ENCODE results near the gene SIDT2. TPM values are rescaled to one million over a fixed set of nuclear protein-coding genes. Genes with fewer than 3 reads are reported as not detected.

The SIDT2 gene
- total RNA-seq, 1 donor from 2014 or later = 3.2 TPM

- H3K4me3 ChIP-seq (ENCODE audit: low read depth, low read length) = peak within 1 kb of the TSS; percentile 58
- peak; percentile 84 for DNase-seq (ENCODE audit: low read depth)
- FAIRE-seq = no peak
- TF ChIP-seq CTCF (IDR thresholded peaks at IDR 0.05; ENCODE audit: insufficient read depth, low read length, severe bottlenecking) = no peak
- H3K27me3 ChIP-seq (ENCODE audit: control insufficient read depth, insufficient read depth, low read length) = no peaks in the 10 kb centered on the region
- peaks cover 8% of the 10 kb centered on the region for H3K36me3 ChIP-seq (ENCODE audit: control insufficient read depth, insufficient read depth, low read length)
Observed at GRCh38 chr11:117143871-117144476, 34.6 kb upstream of the SIDT2 start, which contains the start of gene PAFAH1B2. Gene PAFAH1B2, plus strand, starts transcription at chr11:117144287. Its CDS starts 8,161 bp downstream, at chr11:117152448.

GRCh38 chr11:117144477-117145392 lies 33.8 kb upstream of the SIDT2 start:
- DNase-seq (ENCODE audit: low read depth) (peak; percentile 74), FAIRE-seq (no peak)
- Histone ChIP-seq H3K4me3 (ENCODE audit: low read depth, low read length) (peak overlapping the region; percentile 58), H3K36me3 (ENCODE audit: control insufficient read depth, insufficient read depth, low read length) (peaks cover 8% of the 10 kb centered on the region), H3K27me3 (ENCODE audit: control insufficient read depth, insufficient read depth, low read length) (no peaks in the 10 kb centered on the region)
- TF ChIP-seq CTCF (IDR thresholded peaks at IDR 0.05; ENCODE audit: insufficient read depth, low read length, severe bottlenecking) = no peak

- peak; percentile 33 for DNase-seq (ENCODE audit: low read depth)
- FAIRE-seq = no peak
Observed at GRCh38 chr11:117145393-117145761, 33.2 kb upstream of the SIDT2 start.

GRCh38 chr11:117146521-117146920 lies 32.0 kb upstream of the SIDT2 start:
- Histone ChIP-seq H3K27me3 (ENCODE audit: control insufficient read depth, insufficient read depth, low read length) (no peaks in the 10 kb centered on the region), H3K4me3 (ENCODE audit: low read depth, low read length) (no peak overlapping the region), H3K36me3 (ENCODE audit: control insufficient read depth, insufficient read depth, low read length) (peaks cover 8% of the 10 kb centered on the region)
- FAIRE-seq (no peak), DNase-seq (ENCODE audit: low read depth) (no peak)
- TF ChIP-seq CTCF (IDR thresholded peaks at IDR 0.05; ENCODE audit: insufficient read depth, low read length, severe bottlenecking) = no peak

More at GRCh38 chr11:117145393-117145761, 33.2 kb upstream of the SIDT2 start:
- H3K4me3 ChIP-seq (ENCODE audit: low read depth, low read length) = peak overlapping the region; percentile 58
- peaks cover 8% of the 10 kb centered on the region for H3K36me3 ChIP-seq (ENCODE audit: control insufficient read depth, insufficient read depth, low read length)
- no peaks in the 10 kb centered on the region for H3K27me3 ChIP-seq (ENCODE audit: control insufficient read depth, insufficient read depth, low read length)
- TF ChIP-seq CTCF (IDR thresholded peaks at IDR 0.05; ENCODE audit: insufficient read depth, low read length, severe bottlenecking) = peak; percentile 2

GRCh38 chr11:117152066-117152465 lies 26.5 kb upstream of the SIDT2 start:
- peaks cover 7% of the 10 kb centered on the region for H3K36me3 ChIP-seq (ENCODE audit: control insufficient read depth, insufficient read depth, low read length)
- FAIRE-seq = no peak
- DNase-seq (ENCODE audit: low read depth) = no peak

More at GRCh38 chr11:117152066-117152465, 26.5 kb upstream of the SIDT2 start:
- no peak for TF ChIP-seq CTCF (IDR thresholded peaks at IDR 0.05; ENCODE audit: insufficient read depth, low read length, severe bottlenecking)
- H3K27me3 ChIP-seq (ENCODE audit: control insufficient read depth, insufficient read depth, low read length) = no peaks in the 10 kb centered on the region
- no peak overlapping the region for H3K4me3 ChIP-seq (ENCODE audit: low read depth, low read length)

Data from bronchial epithelial cell (primary cell).